ENCODE data around the gene SNX11.

GRCh38 chr17:48160177-48161081 is 52.9 kb downstream of the SNX11 start:
- TF ChIP-seq CTCF (IDR thresholded peaks at IDR 0.05; ENCODE audit: low read length), result no peak
- TF ChIP-seq EZH2 (IDR thresholded peaks at IDR 0.05; ENCODE audit: borderline replicate concordance, low read length), result no peak

All from OCI-LY1 (cell line).